HepG2 (cell line): ENCODE measurements around the gene GLS2. TPM values are rescaled to one million over a fixed set of nuclear protein-coding genes. Genes with fewer than 3 reads are reported as not detected.

ENCODE experiments used
- ATAC-seq: fragments of 200-7000 bp; cut with Tn5 transposase; 3 replicates; pipeline ENCODE4 v1.9.1; 2020; ENCODE audit warnings: mild to moderate bottlenecking, moderate library complexity
- BruUV-seq: library from RNA; stranded (reverse); fragments of 400-500 nt; replicated peaks from 2 replicates; lab custom pipeline; 2021; lab: Mats Ljungman, UMichigan
- CTCF ChIA-PET: fragments of 300-600 bp; formaldehyde crosslinking; extraction: SDS; loops from one replicate; lab custom pipeline; 2021; ENCODE audit warnings: low total read pairs, inconsistent platforms, low intra/inter-chr PET ratio; lab: Yijun Ruan, JAX
- POLR2A ChIA-PET: fragments of 350-600 bp; sonication (Branson Sonifier 250); formaldehyde crosslinking; loops from one replicate; lab custom pipeline; 2020; ENCODE audit warnings: antibody characterized with exemption, inconsistent platforms; lab: Yijun Ruan, JAX
- DNase-seq: peaks from one replicate; pipeline ENCODE4 v3.0.0-alpha.2; 2015; ENCODE audit warnings: low spot score
- FAIRE-seq: peaks from 3 replicates; lab custom pipeline; 2011; peaks lifted over from hg19 to GRCh38; lab: Jason Lieb, UNC
- H2AFZ ChIP-seq: one replicate; pipeline ENCODE4 v1.6.1; 2011; ENCODE audit warnings: low read length, inconsistent platforms
- H3K27ac ChIP-seq: fragments of 300-600 bp; 3 replicates; pipeline ENCODE4 v1.8.0; 2011; ENCODE audit warnings: mixed run types, mild to moderate bottlenecking, mixed read lengths, low read length, inconsistent platforms; ENCODE audit not compliant: insufficient read depth; ENCODE audit errors: extremely low read length
- H3K27me3 ChIP-seq, 2 experiments: fragments of 200-600 bp in 1 of 2; 2 replicates in 1 of 2; 3 replicates in 1 of 2; pipeline versions ENCODE4 v1.6.0 to v1.8.0; 2011; ENCODE audit warnings: low read length in 2 of 2, mild to moderate bottlenecking in 2 of 2, moderate library complexity in 2 of 2, inconsistent platforms in 1 of 2; ENCODE audit not compliant: insufficient read depth in 2 of 2, control insufficient read depth in 1 of 2
- H3K36me3 ChIP-seq, 2 experiments: fragments of 200-600 bp in 1 of 2; replicated peaks in 1 of 2; 2 replicates in 1 of 2; 3 replicates in 1 of 2; pipeline versions ENCODE4 v1.5.1 to v1.8.0; 2011; ENCODE audit warnings: low read length in 2 of 2, inconsistent platforms in 1 of 2; ENCODE audit not compliant: insufficient read depth in 2 of 2, control insufficient read depth in 1 of 2
- H3K4me1 ChIP-seq: 2 replicates; pipeline ENCODE4 v1.5.1; 2012; ENCODE audit warnings: low read length, inconsistent platforms; ENCODE audit not compliant: insufficient read depth
- H3K4me2 ChIP-seq: 2 replicates; pipeline ENCODE4 v1.6.0; 2011; ENCODE audit warnings: low read depth, low read length, inconsistent platforms
- H3K4me3 ChIP-seq, 3 experiments: fragments of 200-600 bp in 1 of 3; sonication (generic), shearing (Covaris generic) in 1 of 3; replicated peaks in 1 of 3; 2 replicates each; pipeline ENCODE4 v1.5.1; 2011 to 2016; ENCODE audit warnings: low read length in 3 of 3, inconsistent platforms in 2 of 3, low read depth in 2 of 3, mild to moderate bottlenecking in 2 of 3, control low read depth in 1 of 3, mixed read lengths in 1 of 3; ENCODE audit not compliant: insufficient read depth in 1 of 3
- H3K79me2 ChIP-seq: one replicate; pipeline ENCODE4 v1.6.1; 2011; ENCODE audit warnings: low read length, inconsistent platforms; ENCODE audit not compliant: insufficient read depth
- H3K9ac ChIP-seq: 2 replicates; pipeline ENCODE4 v1.6.0; 2011; ENCODE audit warnings: mild to moderate bottlenecking, low read depth, low read length, inconsistent platforms; ENCODE audit not compliant: insufficient read depth
- H3K9me3 ChIP-seq: 2 replicates; pipeline ENCODE4 v1.5.1; 2012; ENCODE audit warnings: mild to moderate bottlenecking, low read length
- H4K20me1 ChIP-seq: 2 replicates; pipeline ENCODE4 v1.6.0; 2011; ENCODE audit warnings: inconsistent platforms, mild to moderate bottlenecking, low read length, moderate library complexity; ENCODE audit not compliant: insufficient read depth
- HMGXB3 ChIP-seq: sonication (generic); formaldehyde crosslinking; IDR thresholded peaks from 2 replicates; pipeline ENCODE4 v1.4.0; 2020; ENCODE audit warnings: missing genetic modification reagents, borderline replicate concordance
- NR1H2 ChIP-seq: sonication (generic); formaldehyde crosslinking; IDR thresholded peaks from 2 replicates; pipeline ENCODE4 v1.8.1; 2022; ENCODE audit warnings: low read depth, missing genetic modification reagents, borderline replicate concordance
- PAF1 ChIP-seq: IDR thresholded peaks from 2 replicates; pipeline ENCODE4 v1.6.1; 2016; ENCODE audit warnings: missing genetic modification reagents, missing compliant biosample characterization
- PHF20 ChIP-seq: sonication (generic); formaldehyde crosslinking; IDR thresholded peaks from 2 replicates; pipeline ENCODE4 v1.5.0; 2020; ENCODE audit warnings: mild to moderate bottlenecking, missing genetic modification reagents
- SIX4 ChIP-seq: sonication (generic); formaldehyde crosslinking; IDR thresholded peaks from 2 replicates; pipeline ENCODE4 v1.4.0; 2020; ENCODE audit warnings: missing genetic modification reagents
- ZBED4 ChIP-seq: sonication (generic); formaldehyde crosslinking; IDR thresholded peaks from 2 replicates; pipeline ENCODE4 v1.4.0; 2020; ENCODE audit warnings: missing genetic modification reagents, borderline replicate concordance
- ZEB1 ChIP-seq: IDR thresholded peaks from 2 replicates; pipeline ENCODE4 v1.6.1; 2012; ENCODE audit warnings: mild to moderate bottlenecking, low read depth, inconsistent platforms; ENCODE audit not compliant: insufficient replicate concordance
- ZKSCAN8 ChIP-seq: IDR thresholded peaks from 2 replicates; pipeline ENCODE4 v1.6.1; 2016; ENCODE audit warnings: borderline replicate concordance, missing genetic modification reagents, missing compliant biosample characterization
- ZNF431 ChIP-seq: sonication (generic); formaldehyde crosslinking; IDR thresholded peaks from 2 replicates; pipeline ENCODE4 v1.9.0; 2022; ENCODE audit warnings: missing genetic modification reagents, low read depth, mild to moderate bottlenecking, borderline replicate concordance
- ZNF574 ChIP-seq: sonication (generic); formaldehyde crosslinking; IDR thresholded peaks from 2 replicates; pipeline ENCODE4 v1.4.0; 2020; ENCODE audit warnings: missing genetic modification reagents
- WGBS: methylation state at CpG from one replicate; pipeline ENCODE4 v1.1.6; 2017; ENCODE audit warnings: low lambda C conversion rate; 5-methylcytosine and 5-hydroxymethylcytosine counted together
- in situ Hi-C: cut with HindIII; loops from 2 replicates; pipeline ENCODE4 v1.10.0; 2017; ENCODE audit warnings: low pct_unique_long_range_greater_than_20kb; ENCODE audit not compliant: extremely low pct_ligation_motif_present
- intact Hi-C: fragments of 100-400 bp; cut with micrococcal nuclease; formaldehyde crosslinking; loops from one replicate; pipeline ENCODE4 v1.10.0; 2022; ENCODE audit not compliant: unreplicated experiment
- polyA plus RNA-seq, 8 experiments: library from polyadenylated mRNA; depleted of rRNA in 3 of 8; stranded (reverse) in 7 of 8; unstranded in 1 of 8; fragments of >200 nt; fragmentation: Illumina TruSeq in 4 of 8; extraction: Trizol in 4 of 8; gene quantifications; 2 replicates each; pipeline versions ENCODE4 v1.2.1 to v1.2.3, GENCODE V29; 2011 to 2016; ENCODE audit warnings: low read depth in 4 of 8, missing spikeins in 1 of 8, mixed read lengths in 1 of 8; ENCODE audit not compliant: insufficient read depth in 1 of 8
- total RNA-seq, 5 experiments: library from RNA; depleted of rRNA; stranded (reverse); fragments of >200 nt; fragmentation: Illumina TruSeq; extraction: Trizol; gene quantifications; 2 replicates each; pipeline ENCODE4 v1.2.3, GENCODE V29; 2016; ENCODE audit warnings: low read depth in 1 of 5
- TF ChIP-seq, protein P1 (sequence below): sonication (generic); formaldehyde crosslinking; IDR thresholded peaks from 2 replicates; pipeline ENCODE4 v1.8.1; 2023; ENCODE audit warnings: missing genetic modification reagents, mild to moderate bottlenecking, borderline replicate concordance

GLS2 gene
- total and polyA plus RNA-seq, 2 of the 13 experiments (the other 11 are each of a cell fraction or from before 2014, with no cell fraction given) = 8.6 to 12.2 TPM

DNA sequence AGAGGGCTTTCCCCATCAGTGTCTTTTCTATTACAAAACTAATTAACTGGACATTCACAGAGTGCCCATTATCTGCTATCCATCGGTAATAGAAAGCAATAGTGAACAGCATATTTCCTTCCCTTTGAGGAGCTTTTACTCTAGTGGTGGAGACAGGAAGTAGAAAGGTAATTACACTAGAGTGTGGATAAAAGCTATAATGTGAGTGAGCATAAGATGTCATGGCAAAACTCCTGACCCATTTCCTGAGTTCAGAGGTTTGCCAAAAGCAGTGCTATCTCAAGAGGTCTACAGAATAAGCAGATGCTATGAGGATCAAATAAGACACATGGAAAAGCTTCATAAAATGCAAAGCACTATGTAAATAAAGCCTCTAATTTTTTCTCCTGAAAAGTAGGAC, 62.8 kb downstream of the GLS2 start:
- H4K20me1 ChIP-seq = no peaks in the 10 kb centered on the region
- H3K9me3 ChIP-seq = no peaks in the 10 kb centered on the region
- BruUV-seq = no TSS peak
- ChIA-PET POLR2A (no interaction called here), CTCF (no interaction called here)
- DNase-seq (no peak), FAIRE-seq (no peak), ATAC-seq (no peak)
- H3K4me2 ChIP-seq = no peak overlapping the region
- in situ Hi-C loops (no loop called here), intact Hi-C loops (no loop called here)
- no peak overlapping the region for H2AFZ ChIP-seq
- no peak overlapping the region for H3K4me3 ChIP-seq
- no peaks in the 10 kb centered on the region for H3K79me2 ChIP-seq
- no peaks in the 10 kb centered on the region for H3K4me1 ChIP-seq
- H3K36me3 ChIP-seq = peaks cover 11 to 72% of the 10 kb centered on the region in 2 experiments
- no peak overlapping the region for H3K27ac ChIP-seq
- H3K9ac ChIP-seq = no peak overlapping the region
- WGBS = 100% methylated on average over 1 of the region's 1 CpG
- H3K27me3 ChIP-seq = no peaks in the 10 kb centered on the region
- TF ChIP-seq ZKSCAN8 (CRISPR knock-in tag) (no peak), ZBED4 (CRISPR knock-in tag) (no peak), ZEB1 (no peak), PHF20 (no peak), PAF1 (CRISPR knock-in tag) (no peak), HMGXB3 (no peak), NR1H2 (CRISPR knock-in tag) (no peak), SIX4 (CRISPR knock-in tag) (no peak), ZNF431 (CRISPR knock-in tag) (no peak), ZNF574 (no peak)
- TF ChIP-seq, protein P1, sequence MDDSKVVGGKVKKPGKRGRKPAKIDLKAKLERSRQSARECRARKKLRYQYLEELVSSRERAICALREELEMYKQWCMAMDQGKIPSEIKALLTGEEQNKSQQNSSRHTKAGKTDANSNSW (CRISPR knock-in tag) = no peak
